ENCODE measurements around the gene CRISPLD2. TPM values are rescaled to one million over a fixed set of nuclear protein-coding genes. Genes with fewer than 3 reads are reported as not detected.

Gene CRISPLD2
- total RNA-seq, 1 experiment from 2014 or later = 0.95 TPM

GRCh38 chr16:84909476-84910085 lies 89.8 kb downstream of the CRISPLD2 start:
- no peak for DNase-seq (ENCODE audit: low spot score)

GRCh38 chr16:84911486-84912216 lies 91.9 kb downstream of the CRISPLD2 start:
- DNase-seq (ENCODE audit: low spot score) = no peak

GRCh38 chr16:84913315-84913714 lies 93.5 kb downstream of the CRISPLD2 start:
- no peak for DNase-seq (ENCODE audit: low spot score)

GRCh38 chr16:84914273-84914672 lies 94.5 kb downstream of the CRISPLD2 start:
- no peak for DNase-seq (ENCODE audit: low spot score)

- no peak for DNase-seq (ENCODE audit: low spot score)
These were observed 96.4 kb downstream of the CRISPLD2 start for GRCh38 chr16:84916178-84916577.

- no peak for DNase-seq (ENCODE audit: low spot score)
These were observed 97.1 kb downstream of the CRISPLD2 start for GRCh38 chr16:84916850-84917249.

GRCh38 chr16:84917492-84917891 lies 97.7 kb downstream of the CRISPLD2 start:
- no peak for DNase-seq (ENCODE audit: low spot score)

GRCh38 chr16:84918006-84918909 lies 98.5 kb downstream of the CRISPLD2 start:
- no peak for DNase-seq (ENCODE audit: low spot score)

GRCh38 chr16:84919269-84919668 lies 99.5 kb downstream of the CRISPLD2 start:
- no peak for DNase-seq (ENCODE audit: low spot score)

- DNase-seq (ENCODE audit: low spot score) = no peak
These were observed 99.9 kb downstream of the CRISPLD2 start for GRCh38 chr16:84919708-84920107.

GRCh38 chr16:84920333-84920732 lies 100.5 kb downstream of the CRISPLD2 start:
- no peak for DNase-seq (ENCODE audit: low spot score)

GRCh38 chr16:84922351-84923120 lies 102.8 kb downstream of the CRISPLD2 start:
- DNase-seq (ENCODE audit: low spot score) = no peak

- no peak for DNase-seq (ENCODE audit: low spot score)
These were observed 104.7 kb downstream of the CRISPLD2 start for GRCh38 chr16:84924331-84925091.

- peak; percentile 51 for DNase-seq (ENCODE audit: low spot score)
These were observed 105.4 kb downstream of the CRISPLD2 start for GRCh38 chr16:84925092-84925772.

- DNase-seq (ENCODE audit: low spot score) = no peak
These were observed 106.1 kb downstream of the CRISPLD2 start for GRCh38 chr16:84925773-84926372.

- DNase-seq (ENCODE audit: low spot score) = no peak
These were observed 106.7 kb downstream of the CRISPLD2 start for GRCh38 chr16:84926462-84926861.

- no peak for DNase-seq (ENCODE audit: low spot score)
These were observed 108.1 kb downstream of the CRISPLD2 start for GRCh38 chr16:84927621-84928591.

- peak; percentile 57 for DNase-seq (ENCODE audit: low spot score)
These were observed 109.1 kb downstream of the CRISPLD2 start for GRCh38 chr16:84928679-84929420.

Data from A172 (cell line).